GM04503 (cell line): ENCODE results near the gene HSF4.

Source experiments
- DNase-seq: peaks from one replicate; pipeline ENCODE4 v3.0.0-alpha.2; 2012; ENCODE audit warnings: low read depth

Gene HSF4

GRCh38 chr16:67201411-67202345, 37.1 kb downstream of the HSF4 start:
- DNase-seq, result no peak

DNA sequence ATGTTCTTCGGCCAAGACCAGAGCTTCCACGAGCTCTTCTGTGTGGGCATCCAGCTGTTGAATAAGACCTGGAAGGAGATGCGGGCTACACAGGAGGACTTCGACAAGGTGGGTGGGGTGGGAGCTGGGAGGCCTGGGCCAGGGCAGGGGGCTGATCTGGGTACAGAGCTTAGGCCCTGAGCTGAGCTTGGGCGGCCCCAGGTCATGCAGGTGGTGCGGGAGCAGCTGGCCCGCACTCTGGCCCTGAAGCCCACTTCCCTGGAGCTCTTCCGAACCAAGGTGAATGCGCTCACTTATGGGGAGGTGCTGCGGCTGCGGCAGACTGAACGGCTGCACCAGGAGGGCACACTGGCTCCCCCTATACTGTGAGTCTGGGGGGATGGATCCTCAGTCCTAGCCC, 37.9 kb downstream of the HSF4 start:
- DNase-seq, result no peak

- no peak for DNase-seq
Measured at GRCh38 chr16:67202956-67203493, 38.5 kb downstream of the HSF4 start.

- DNase-seq, result no peak
Measured at GRCh38 chr16:67204076-67204475, 39.5 kb downstream of the HSF4 start.

- no peak for DNase-seq
Measured at GRCh38 chr16:67206129-67206837, 41.7 kb downstream of the HSF4 start.

DNA sequence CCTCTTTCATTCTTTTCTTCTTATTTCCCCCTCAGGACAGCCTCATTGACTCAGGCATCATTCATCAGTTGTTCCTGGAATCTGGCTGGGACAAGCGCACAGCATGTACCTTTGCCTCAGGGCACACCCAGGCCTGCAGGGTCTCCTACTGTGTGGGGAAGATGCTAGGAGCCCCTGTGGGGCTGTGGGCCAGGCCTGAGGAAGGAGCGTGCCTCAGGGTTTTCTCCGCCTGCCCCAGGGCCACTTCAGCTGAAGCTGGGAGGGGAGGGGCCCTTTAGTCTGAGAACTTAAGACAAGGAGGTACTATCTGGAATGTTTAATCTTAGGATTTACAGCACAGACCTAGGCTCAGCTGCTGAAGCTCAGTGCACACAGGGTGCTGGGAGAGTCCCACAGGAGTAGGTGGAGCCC, 42.3 kb downstream of the HSF4 start:
- DNase-seq, result no peak

DNA sequence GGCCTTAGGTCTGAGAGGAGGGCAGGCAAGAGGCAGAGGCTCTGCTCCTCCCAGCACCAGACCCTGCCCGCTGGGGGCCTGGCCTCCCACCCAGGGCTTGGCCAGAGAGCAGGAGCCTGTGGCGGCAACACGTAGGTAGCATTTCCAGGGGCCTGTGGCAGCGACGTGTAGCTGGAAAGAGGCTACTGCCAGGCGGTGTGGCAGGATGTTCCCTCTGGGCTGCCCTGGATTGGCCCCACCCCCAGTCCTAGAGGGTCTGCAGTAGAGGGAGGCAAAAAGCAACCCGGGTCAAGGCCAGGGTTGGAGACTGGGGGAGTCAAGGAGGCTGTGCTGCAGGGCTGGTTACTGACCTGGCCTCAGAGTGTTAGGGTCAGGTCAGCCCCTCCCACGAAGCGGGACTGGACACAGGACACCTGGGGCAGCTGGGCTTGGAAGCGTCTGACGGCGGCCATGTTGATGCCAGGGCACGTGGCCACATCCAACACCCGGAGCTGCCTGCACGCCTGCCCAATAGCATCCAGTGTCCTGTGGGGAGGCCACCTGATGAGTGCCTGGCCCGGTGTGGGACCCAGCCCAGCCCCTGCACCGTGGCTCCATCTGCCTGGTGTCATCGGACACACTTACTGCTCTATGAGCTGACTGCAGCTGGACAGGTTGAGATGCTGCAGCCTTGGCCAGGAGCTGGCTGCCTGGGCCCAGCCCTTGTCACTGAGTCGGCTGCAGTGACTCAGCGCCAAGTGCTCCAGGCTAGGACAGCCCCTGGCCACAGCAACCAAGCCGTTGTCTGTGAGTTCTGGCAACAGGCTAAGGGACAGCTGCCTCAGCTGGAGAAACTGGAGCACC, 42.9 kb downstream of the HSF4 start:
- DNase-seq, result no peak

GRCh38 chr16:67208154-67208896, 43.8 kb downstream of the HSF4 start:
- no peak for DNase-seq

- no peak for DNase-seq
Measured at GRCh38 chr16:67209565-67209964, 45.0 kb downstream of the HSF4 start.

- DNase-seq, result no peak
Measured at GRCh38 chr16:67210069-67210937, 45.8 kb downstream of the HSF4 start.

GRCh38 chr16:67211674-67212073, 47.1 kb downstream of the HSF4 start:
- DNase-seq, result no peak

- DNase-seq, result no peak
Measured at GRCh38 chr16:67212766-67213165, 48.2 kb downstream of the HSF4 start.

GRCh38 chr16:67213197-67214019, 48.9 kb downstream of the HSF4 start:
- no peak for DNase-seq

DNA sequence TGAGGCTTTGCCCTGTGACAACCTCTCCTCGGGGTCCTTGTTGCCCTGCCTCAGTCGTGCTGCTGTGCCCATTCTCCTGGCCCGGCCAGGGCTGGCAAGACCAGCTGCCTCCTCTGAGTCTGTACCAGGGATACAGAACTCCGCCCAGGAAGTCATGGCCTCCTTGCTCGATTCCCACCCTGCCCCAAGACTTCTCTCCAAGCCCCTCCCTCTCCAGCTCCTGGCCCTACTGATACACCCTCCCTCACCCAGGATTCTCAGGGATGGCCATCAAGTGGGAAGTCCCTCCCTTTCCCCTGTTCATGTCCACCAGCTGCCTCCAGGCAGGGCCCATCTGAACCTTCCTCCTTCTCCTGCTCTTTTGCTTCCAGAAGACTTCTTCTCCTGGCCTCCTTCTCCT, 51.2 kb downstream of the HSF4 start:
- no peak for DNase-seq

DNA sequence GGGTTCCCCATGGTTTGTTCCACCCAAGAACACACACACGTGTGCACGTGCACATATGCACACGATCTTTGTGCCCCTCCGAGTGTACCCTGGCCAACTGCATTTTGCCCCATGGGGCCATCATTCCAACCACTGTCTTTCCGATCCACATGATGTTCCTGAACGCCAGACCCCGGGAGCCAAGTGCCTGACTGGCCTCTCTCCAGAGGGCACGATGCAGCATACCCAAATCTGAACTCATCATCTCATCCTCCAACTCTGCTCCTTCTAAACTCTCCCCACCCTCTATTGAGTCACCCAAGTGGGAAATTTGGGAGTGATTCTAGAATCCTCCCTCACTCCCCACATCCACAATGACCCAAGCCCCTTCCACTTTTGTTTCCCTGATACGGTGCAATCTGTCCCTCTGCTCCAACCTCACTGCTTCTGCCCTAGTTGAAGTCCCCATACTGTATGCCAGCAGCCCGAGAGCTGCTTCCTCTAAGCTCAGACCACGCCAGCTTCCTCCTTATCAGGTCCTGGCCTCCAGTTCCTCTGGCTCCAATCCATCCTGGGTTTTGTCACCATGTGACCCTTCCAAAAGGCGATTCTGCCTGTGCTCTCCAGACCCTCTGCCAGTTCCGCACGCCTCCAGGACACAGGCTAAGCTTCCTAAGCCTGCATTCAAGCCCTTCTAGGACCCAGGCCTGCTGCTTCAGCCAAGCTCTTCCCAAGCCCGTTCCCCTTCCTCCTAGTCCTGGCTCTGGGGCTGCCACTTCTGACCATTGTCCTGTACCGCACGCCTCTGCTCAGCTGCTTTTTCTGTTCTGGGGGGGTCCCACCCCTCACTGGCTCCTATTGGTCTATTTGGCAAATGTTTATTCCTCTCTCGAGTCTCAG, 52.3 kb downstream of the HSF4 start:
- DNase-seq, result no peak
